HCT116 (cell line): Measurements from ENCODE around the gene NEXMIF. TPM values are rescaled to one million over a fixed set of nuclear protein-coding genes. Genes with fewer than 3 reads are reported as not detected.

Source experiments
- ATAC-seq: fragments of 200-7000 bp; cut with Tn5 transposase; 2 replicates; pipeline ENCODE4 v1.9.1; 2020; ENCODE audit warnings: mild to moderate bottlenecking, moderate library complexity
- BruUV-seq: library from RNA; stranded (reverse); fragments of 400-500 nt; replicated peaks from 2 replicates; lab custom pipeline; 2021; lab: Mats Ljungman, UMichigan
- CTCF ChIA-PET: fragments of 300-600 bp; sonication (Branson Sonifier 250); formaldehyde crosslinking; loops from one replicate; lab custom pipeline; 2021; ENCODE audit warnings: antibody characterized with exemption; lab: Charles Lee
- POLR2A ChIA-PET: fragments of 300-600, 350-600 bp; sonication (Branson Sonifier 250); formaldehyde crosslinking; loops from one replicate; lab custom pipeline; 2021; ENCODE audit warnings: antibody characterized with exemption; lab: Charles Lee
- RAD21 ChIA-PET, 2 experiments: fragments of 300-600 bp; sonication (Branson Sonifier 250); formaldehyde crosslinking; loops; one replicate each; lab custom pipeline; 2023; ENCODE audit warnings: low total read pairs in 2 of 2; ENCODE audit not compliant: uncharacterized antibody in 2 of 2, unreplicated experiment in 2 of 2, low non-redundant PET in 1 of 2; lab: Charles Lee
- DNase-seq: peaks from one replicate; pipeline ENCODE4 v3.0.0-alpha.2; 2010; ENCODE audit warnings: low read depth, low spot score
- H2AFZ ChIP-seq: fragments of 200-600 bp; shearing (Covaris generic), sonication (generic); 2 replicates; pipeline ENCODE4 v1.6.1; 2017; ENCODE audit warnings: low read depth, mixed run types, mixed read lengths, antibody characterized with exemption, low read length; ENCODE audit not compliant: poor library complexity, severe bottlenecking
- H3K27ac ChIP-seq: 2 replicates; pipeline ENCODE4 v1.5.1; 2012; ENCODE audit warnings: low read depth, low read length
- H3K27me3 ChIP-seq: fragments of 200-600 bp; sonication (generic); 2 replicates; pipeline ENCODE4 v1.6.1; 2016; ENCODE audit warnings: mixed run types, low read length, mixed read lengths; ENCODE audit not compliant: insufficient read depth
- H3K36me3 ChIP-seq, 2 experiments: fragments of 200-500 bp in 1 of 2; fragments of 200-600 bp in 1 of 2; sonication (Bioruptor generic) in 1 of 2; sonication (generic) in 1 of 2; 2 replicates each; pipeline versions ENCODE4 v1.5.1 to v1.6.1; 2014 to 2016; ENCODE audit warnings: low read length in 2 of 2, inconsistent platforms in 1 of 2, mixed read lengths in 1 of 2, mixed run types in 1 of 2; ENCODE audit not compliant: insufficient read depth in 2 of 2, control insufficient read depth in 1 of 2
- H3K4me1 ChIP-seq, 2 experiments: fragments of 200-600 bp in 1 of 2; sonication (generic) in 1 of 2; 2 replicates each; pipeline versions ENCODE4 v1.5.1 to v1.6.1; 2012 to 2017; ENCODE audit warnings: low read length in 2 of 2, inconsistent platforms in 1 of 2, mild to moderate bottlenecking in 1 of 2, mixed read lengths in 1 of 2, mixed run types in 1 of 2, moderate library complexity in 1 of 2; ENCODE audit not compliant: insufficient read depth in 2 of 2, control insufficient read depth in 1 of 2
- H3K4me2 ChIP-seq: fragments of 200-600 bp; sonication (generic); 2 replicates; pipeline ENCODE4 v1.6.1; 2017; ENCODE audit warnings: mixed run types, low read length, mixed read lengths
- H3K4me3 ChIP-seq, 2 experiments: fragments of 200-600 bp in 1 of 2; sonication (generic) in 1 of 2; replicated peaks in 1 of 2; 2 replicates each; pipeline ENCODE4 v1.5.1; 2011 to 2016; ENCODE audit warnings: low read length in 2 of 2, control low read depth in 1 of 2, low read depth in 1 of 2, mild to moderate bottlenecking in 1 of 2, mixed read lengths in 1 of 2, mixed run types in 1 of 2
- H3K79me2 ChIP-seq: fragments of 200-600 bp; sonication (generic); 2 replicates; pipeline ENCODE4 v1.6.1; 2017; ENCODE audit warnings: mild to moderate bottlenecking, mixed run types, low read length, moderate library complexity, mixed read lengths; ENCODE audit not compliant: insufficient read depth
- H3K9ac ChIP-seq: fragments of 200-600 bp; sonication (generic); 2 replicates; pipeline ENCODE4 v1.6.1; 2016; ENCODE audit warnings: low read length, mixed read lengths
- H3K9me2 ChIP-seq: fragments of 200-600 bp; sonication (generic), shearing (Covaris generic); 2 replicates; pipeline ENCODE4 v1.6.1; 2017; ENCODE audit warnings: mixed run types, mild to moderate bottlenecking, moderate library complexity; ENCODE audit not compliant: insufficient read depth
- H3K9me3 ChIP-seq, 2 experiments: fragments of 200-500 bp in 1 of 2; fragments of 200-600 bp in 1 of 2; sonication (Bioruptor generic) in 1 of 2; sonication (generic) in 1 of 2; 2 replicates each; pipeline ENCODE4 v1.6.1; 2014 to 2017; ENCODE audit warnings: low read length in 2 of 2, mixed read lengths in 2 of 2, inconsistent platforms in 1 of 2, low read depth in 1 of 2, mild to moderate bottlenecking in 1 of 2, mixed run types in 1 of 2, moderate library complexity in 1 of 2; ENCODE audit not compliant: control insufficient read depth in 1 of 2, insufficient read depth in 1 of 2
- H4K20me1 ChIP-seq: fragments of 200-600 bp; sonication (generic), shearing (Covaris generic); 2 replicates; pipeline ENCODE4 v1.6.1; 2017; ENCODE audit warnings: mixed run types, mild to moderate bottlenecking, moderate library complexity; ENCODE audit not compliant: insufficient read depth
- ATF3 ChIP-seq: IDR thresholded peaks from 2 replicates; pipeline ENCODE4 v1.6.1; 2012
- CBX3 ChIP-seq: IDR thresholded peaks from 2 replicates; pipeline ENCODE4 v1.6.1; 2012; ENCODE audit warnings: low read depth
- CEBPB ChIP-seq: IDR thresholded peaks from 2 replicates; pipeline ENCODE4 v1.6.1; 2012; ENCODE audit warnings: low read depth
- EGR1 ChIP-seq: IDR thresholded peaks from 2 replicates; pipeline ENCODE4 v1.6.1; 2012; ENCODE audit warnings: low read depth
- EZH2 ChIP-seq: fragments of 200-600 bp; sonication (generic); IDR thresholded peaks from 2 replicates; pipeline ENCODE4 v1.6.1; 2017; ENCODE audit warnings: antibody characterized with exemption, mixed run types
- EZH2phosphoT487 ChIP-seq: fragments of 200-600 bp; IDR thresholded peaks from 2 replicates; pipeline ENCODE4 v1.6.1; 2018; ENCODE audit warnings: antibody characterized with exemption, borderline replicate concordance
- FOSL1 ChIP-seq: IDR thresholded peaks from 2 replicates; pipeline ENCODE4 v1.6.1; 2012; ENCODE audit warnings: low read depth
- JUND ChIP-seq: IDR thresholded peaks from 2 replicates; pipeline ENCODE4 v1.6.1; 2012
- POLR2A ChIP-seq: IDR thresholded peaks from 2 replicates; pipeline ENCODE4 v1.7.0; 2011; ENCODE audit warnings: borderline replicate concordance; ENCODE audit not compliant: insufficient read depth, insufficient read length; ENCODE audit errors: extremely low read depth
- POLR2AphosphoS5 ChIP-seq: IDR thresholded peaks from 2 replicates; pipeline ENCODE4 v1.6.1; 2011; ENCODE audit warnings: mild to moderate bottlenecking, low read depth, low read length, moderate library complexity
- RAD21 ChIP-seq: IDR thresholded peaks from 2 replicates; pipeline ENCODE4 v1.6.1; 2012; ENCODE audit warnings: low read depth, mild to moderate bottlenecking
- REST ChIP-seq: IDR thresholded peaks from 2 replicates; pipeline ENCODE4 v1.6.1; 2012; ENCODE audit warnings: low read depth
- SIN3A ChIP-seq: IDR thresholded peaks from 2 replicates; pipeline ENCODE4 v1.6.1; 2012; ENCODE audit warnings: low read depth
- SP1 ChIP-seq: IDR thresholded peaks from 2 replicates; pipeline ENCODE4 v1.6.1; 2012; ENCODE audit warnings: low read depth
- SRF ChIP-seq: IDR thresholded peaks from 2 replicates; pipeline ENCODE4 v1.6.1; 2012; ENCODE audit warnings: low read depth
- YY1 ChIP-seq: IDR thresholded peaks from 2 replicates; pipeline ENCODE4 v1.6.1; 2011; ENCODE audit warnings: low read length, low read depth, moderate library complexity, mild to moderate bottlenecking; ENCODE audit not compliant: insufficient replicate concordance; ENCODE audit errors: extremely low read depth
- ZBTB33 ChIP-seq: IDR thresholded peaks from 2 replicates; pipeline ENCODE4 v1.6.1; 2011; ENCODE audit warnings: mild to moderate bottlenecking, low read length, moderate library complexity; ENCODE audit not compliant: insufficient replicate concordance; ENCODE audit errors: extremely low read depth
- ZFX ChIP-seq: fragments of 450-650 bp; IDR thresholded peaks from 2 replicates; pipeline ENCODE4 v1.6.1; 2017
- intact Hi-C: fragments of 100-400 bp; cut with micrococcal nuclease; formaldehyde crosslinking; loops from 2 replicates; pipeline ENCODE4 v1.10.0; 2022
- total RNA-seq: library from RNA; stranded (reverse); gene quantifications from one replicate; pipeline ENCODE4 v1.2.1, GENCODE V29; 2021; ENCODE audit not compliant: unreplicated experiment
- TF ChIP-seq, protein P1 (sequence below), 3 experiments: fragments of 200-600 bp in 1 of 3; sonication (generic) in 1 of 3; IDR thresholded peaks in 2 of 3; conservative IDR thresholded peaks in 1 of 3; 2 replicates each; pipeline ENCODE4 v1.5.1; 2012 to 2017; ENCODE audit warnings: low read depth in 2 of 3, low read length in 2 of 3, antibody characterized with exemption in 1 of 3, borderline replicate concordance in 1 of 3, control low read depth in 1 of 3, mild to moderate bottlenecking in 1 of 3, mixed read lengths in 1 of 3, mixed run types in 1 of 3, moderate library complexity in 1 of 3; ENCODE audit not compliant: insufficient read depth in 1 of 3
- TF ChIP-seq, protein P2 (sequence below): IDR thresholded peaks from 2 replicates; pipeline ENCODE4 v1.6.1; 2012

Gene NEXMIF
- total RNA-seq, 1 experiment from 2014 or later: not detected

- TF ChIP-seq JUND (no peak), EZH2 (no peak), POLR2A (no peak), SIN3A (no peak), REST (no peak), EGR1 (no peak), YY1 (no peak), ATF3 (no peak), POLR2AphosphoS5 (no peak), ZBTB33 (no peak), CBX3 (no peak), CEBPB (no peak), EZH2phosphoT487 (no peak), RAD21 (no peak), SP1 (no peak), ZFX (no peak), SRF (no peak), FOSL1 (no peak)
- TF ChIP-seq, protein P1, sequence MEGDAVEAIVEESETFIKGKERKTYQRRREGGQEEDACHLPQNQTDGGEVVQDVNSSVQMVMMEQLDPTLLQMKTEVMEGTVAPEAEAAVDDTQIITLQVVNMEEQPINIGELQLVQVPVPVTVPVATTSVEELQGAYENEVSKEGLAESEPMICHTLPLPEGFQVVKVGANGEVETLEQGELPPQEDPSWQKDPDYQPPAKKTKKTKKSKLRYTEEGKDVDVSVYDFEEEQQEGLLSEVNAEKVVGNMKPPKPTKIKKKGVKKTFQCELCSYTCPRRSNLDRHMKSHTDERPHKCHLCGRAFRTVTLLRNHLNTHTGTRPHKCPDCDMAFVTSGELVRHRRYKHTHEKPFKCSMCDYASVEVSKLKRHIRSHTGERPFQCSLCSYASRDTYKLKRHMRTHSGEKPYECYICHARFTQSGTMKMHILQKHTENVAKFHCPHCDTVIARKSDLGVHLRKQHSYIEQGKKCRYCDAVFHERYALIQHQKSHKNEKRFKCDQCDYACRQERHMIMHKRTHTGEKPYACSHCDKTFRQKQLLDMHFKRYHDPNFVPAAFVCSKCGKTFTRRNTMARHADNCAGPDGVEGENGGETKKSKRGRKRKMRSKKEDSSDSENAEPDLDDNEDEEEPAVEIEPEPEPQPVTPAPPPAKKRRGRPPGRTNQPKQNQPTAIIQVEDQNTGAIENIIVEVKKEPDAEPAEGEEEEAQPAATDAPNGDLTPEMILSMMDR (IDR thresholded peaks at IDR 0.05 in 2 of 3, conservative IDR thresholded peaks at IDR 0.05 in 1 of 3; ENCODE audit: borderline replicate concordance in 1 of 3, insufficient read depth in 1 of 3, low read depth in 2 of 3, low read length in 2 of 3): no peak
- TF ChIP-seq, protein P2, sequence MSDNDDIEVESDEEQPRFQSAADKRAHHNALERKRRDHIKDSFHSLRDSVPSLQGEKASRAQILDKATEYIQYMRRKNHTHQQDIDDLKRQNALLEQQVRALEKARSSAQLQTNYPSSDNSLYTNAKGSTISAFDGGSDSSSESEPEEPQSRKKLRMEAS: no peak
- ATAC-seq (no peak), DNase-seq (no peak)
- no peak overlapping the region for H3K27ac ChIP-seq
- no peaks in the 10 kb centered on the region for H3K9me3 ChIP-seq
- no TSS peak for BruUV-seq
- H3K4me2 ChIP-seq: no peak overlapping the region
- H3K79me2 ChIP-seq: no peaks in the 10 kb centered on the region
- ChIA-PET CTCF (no interaction called here), POLR2A (no interaction called here), RAD21 (no interaction called here)
- H3K9ac ChIP-seq: no peak overlapping the region
- H3K36me3 ChIP-seq: no peaks in the 10 kb centered on the region
- H3K9me2 ChIP-seq: no peaks in the 10 kb centered on the region
- intact Hi-C loops: no loop called here
- H3K27me3 ChIP-seq: peaks cover 4% of the 10 kb centered on the region; the same call in 1 of the 2 replicates
- no peak overlapping the region for H2AFZ ChIP-seq
- H4K20me1 ChIP-seq: no peaks in the 10 kb centered on the region
- H3K4me3 ChIP-seq: no peak overlapping the region
- H3K4me1 ChIP-seq: no peaks in the 10 kb centered on the region
Observed at GRCh38 chrX:74779175-74779574, 146.1 kb downstream of the NEXMIF start.
